Fibroblast of skin of scalp (primary cell): ENCODE results near the gene NMT2. TPM values are rescaled to one million over a fixed set of nuclear protein-coding genes. Genes with fewer than 3 reads are reported as not detected.
"Not testable (repeated sequence)": the region's sequence is repeated elsewhere in the genome, so short reads cannot be mapped to it uniquely, and the experiment has no call there.

Source experiments
- DNase-seq: peaks from one replicate; pipeline ENCODE4 v3.0.0-alpha.2; 2013
- polyA plus RNA-seq, 2 experiments: library from polyadenylated mRNA; unstranded; fragments of 120-200 nt; gene quantifications; one replicate each; pipeline ENCODE4 v1.2.1, GENCODE V29; 2013; ENCODE audit not compliant: insufficient read length in 2 of 2

Gene NMT2
- polyA plus RNA-seq (2013, experiment 1 of 2; ENCODE audit: insufficient read length) = 17.9 TPM
- 19.7 TPM for polyA plus RNA-seq (2013, experiment 2 of 2; ENCODE audit: insufficient read length)

DNA sequence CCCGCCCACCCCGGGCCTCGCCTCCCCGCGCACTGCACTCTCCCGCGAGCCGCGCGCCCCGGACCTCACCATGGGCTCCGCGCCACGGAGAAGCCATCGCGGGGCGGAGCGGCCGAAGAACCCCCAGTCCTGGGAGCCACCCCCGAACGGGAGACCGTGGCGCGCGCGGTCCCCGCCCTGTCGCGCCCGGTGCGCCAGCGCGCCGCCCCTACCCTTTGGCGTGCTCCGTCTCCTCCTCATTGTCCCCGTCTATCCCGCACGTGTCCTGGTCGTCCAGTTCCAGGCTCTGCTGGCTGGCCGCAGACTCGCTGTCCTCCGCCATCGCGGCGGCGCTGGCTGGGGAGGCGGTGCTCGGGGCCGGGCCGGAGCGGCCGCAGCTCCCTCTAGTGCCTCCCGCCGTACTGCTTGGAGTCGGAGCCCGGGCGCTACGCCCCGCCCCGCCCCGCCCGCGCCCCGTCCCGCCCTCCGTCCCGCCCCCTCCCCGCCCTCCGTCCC is at the start of gene NMT2:
NMT2 (minus strand) TSS at position 403 of the 495 bp plus-strand sequence; CDS start at position 322, 81 bp downstream.
- no peak for DNase-seq

DNA sequence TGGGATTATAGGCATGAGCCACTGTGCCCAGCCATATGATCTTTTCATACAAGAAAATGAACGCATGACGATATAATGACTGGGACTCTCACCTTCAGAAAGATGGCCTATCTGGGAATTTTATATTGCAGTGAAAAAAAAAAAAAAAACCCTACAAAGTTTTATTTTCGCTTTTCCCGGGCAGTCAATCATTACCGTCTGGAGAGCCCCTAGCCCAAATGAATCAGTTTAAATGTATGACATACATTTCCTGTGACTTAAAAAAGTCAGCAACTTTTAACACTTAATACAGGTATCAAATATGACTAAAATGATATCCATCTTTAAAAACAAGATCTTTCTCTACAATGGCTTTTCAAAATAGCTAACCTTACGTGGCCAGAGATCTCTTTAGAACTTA is 48.2 kb upstream of the NMT2 start:
- no peak for DNase-seq

DNA sequence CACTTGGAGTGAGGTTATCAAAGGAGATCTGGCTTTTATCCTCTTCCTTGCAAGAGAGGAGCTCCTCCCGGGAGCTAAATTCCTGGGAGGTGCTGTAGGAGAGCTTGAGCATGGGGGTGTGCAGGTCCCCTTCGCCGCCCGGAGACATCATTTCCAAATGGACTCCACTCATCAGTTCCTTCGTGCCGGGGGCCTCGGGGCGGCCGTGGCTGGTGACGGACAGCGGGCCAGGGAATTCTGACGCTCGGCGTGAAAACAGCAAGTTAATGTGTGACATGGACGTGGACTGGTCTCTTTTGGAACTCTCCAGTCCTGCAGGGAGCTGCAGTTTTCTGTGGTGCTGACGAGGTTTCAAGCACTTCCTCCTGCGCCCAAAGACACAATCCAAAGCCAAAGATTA is 45.7 kb upstream of the NMT2 start:
- no peak for DNase-seq

DNA sequence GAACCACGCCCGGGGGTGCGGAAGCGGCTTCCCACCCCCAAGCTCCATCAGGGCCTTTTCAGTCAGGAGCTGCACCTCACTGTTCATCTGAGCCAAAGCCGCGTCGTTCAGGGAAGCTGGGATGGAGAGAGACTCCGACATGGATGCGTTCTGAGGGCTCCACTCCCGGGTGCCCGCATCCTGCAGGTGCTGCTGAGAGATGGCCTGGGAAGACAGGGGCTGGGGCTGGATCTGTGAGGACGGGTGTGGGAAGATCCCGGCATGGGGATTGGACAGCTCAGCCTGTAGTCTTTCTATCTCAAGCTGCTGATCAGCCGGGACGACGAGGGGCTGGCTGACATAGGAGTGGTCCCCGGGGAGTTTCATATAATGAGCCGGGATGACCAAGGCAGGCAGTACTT is 45.0 kb upstream of the NMT2 start:
- DNase-seq = no peak

GRCh38 chr10:15211464-15211979 is 43.0 kb upstream of the NMT2 start:
- DNase-seq = peak; percentile 84

DNA sequence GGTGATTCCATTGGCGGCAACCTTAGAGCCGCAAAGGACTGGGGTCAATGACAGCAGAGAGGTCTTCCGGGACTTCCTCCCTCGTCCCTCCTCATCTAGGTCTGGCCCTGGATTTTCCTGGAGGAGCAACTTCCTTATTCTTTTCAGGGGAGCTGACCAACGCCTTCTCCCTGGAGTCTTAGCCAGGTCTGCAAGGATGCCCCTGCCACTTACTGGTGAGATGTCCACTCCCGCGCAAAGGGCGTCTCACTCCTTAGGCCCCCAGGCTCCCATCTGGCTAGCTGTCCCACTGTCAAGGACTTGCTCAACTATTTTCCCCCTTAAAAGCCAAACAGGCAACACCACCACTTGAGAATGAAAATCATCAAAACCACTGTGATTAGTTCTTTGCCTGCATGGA is 42.0 kb upstream of the NMT2 start:
- DNase-seq = no peak

DNA sequence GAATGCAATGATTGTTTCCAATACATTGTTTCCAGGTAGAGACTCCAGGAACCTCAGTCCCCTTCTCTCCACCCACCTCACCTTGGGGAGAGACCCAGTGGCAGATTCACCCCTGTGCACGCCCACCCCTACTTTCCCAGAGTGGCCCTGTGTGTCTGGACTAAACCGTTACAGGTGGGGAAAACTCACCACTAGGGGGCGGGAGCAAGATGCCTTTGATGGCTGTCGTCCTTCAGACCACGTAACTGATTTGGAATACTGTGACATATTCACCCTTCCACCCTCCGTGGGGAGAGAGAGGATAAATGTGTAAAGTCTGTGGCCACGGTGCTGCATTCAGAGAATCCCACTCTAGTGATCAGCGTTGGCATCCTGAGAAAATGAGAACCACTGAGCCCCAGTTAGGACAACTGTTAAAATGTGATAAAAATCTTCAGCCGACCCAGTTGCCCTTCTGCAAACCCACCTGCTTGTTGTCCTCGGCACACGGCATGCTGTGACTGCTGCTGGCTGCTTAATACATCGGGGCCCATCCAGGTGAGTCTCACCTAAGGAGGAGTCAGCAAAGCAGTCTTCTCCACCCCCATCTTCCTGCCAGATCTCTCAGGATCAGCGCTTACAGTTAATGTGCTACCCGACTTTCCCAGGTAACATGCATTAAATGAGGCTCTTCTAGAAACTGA is 41.5 kb upstream of the NMT2 start:
- DNase-seq = peak; percentile 68

DNA sequence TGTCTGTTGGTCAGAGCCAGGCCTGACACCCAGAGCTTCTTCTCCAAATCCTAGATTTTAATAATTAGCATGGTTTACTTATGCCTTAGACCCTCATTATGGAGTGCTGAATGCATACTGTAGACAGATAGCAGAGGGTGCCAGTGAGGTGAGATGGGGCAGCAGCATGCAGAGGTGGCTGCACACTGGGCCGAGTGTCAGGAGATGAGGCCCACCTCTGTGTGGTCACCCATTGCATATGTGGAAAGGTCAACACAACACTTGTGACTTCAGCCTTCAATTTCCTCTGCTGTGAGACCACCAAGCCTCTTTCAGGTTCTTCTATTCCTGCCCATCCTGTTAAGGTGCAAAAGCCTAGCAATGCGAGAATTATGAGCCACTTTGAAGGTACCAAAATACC is 39.7 kb upstream of the NMT2 start:
- DNase-seq = no peak

GRCh38 chr10:15207410-15207809 is 38.9 kb upstream of the NMT2 start:
- DNase-seq = not testable (repeated sequence)

- DNase-seq = peak; percentile 29
Measured at GRCh38 chr10:15202639-15203038, 34.1 kb upstream of the NMT2 start.

DNA sequence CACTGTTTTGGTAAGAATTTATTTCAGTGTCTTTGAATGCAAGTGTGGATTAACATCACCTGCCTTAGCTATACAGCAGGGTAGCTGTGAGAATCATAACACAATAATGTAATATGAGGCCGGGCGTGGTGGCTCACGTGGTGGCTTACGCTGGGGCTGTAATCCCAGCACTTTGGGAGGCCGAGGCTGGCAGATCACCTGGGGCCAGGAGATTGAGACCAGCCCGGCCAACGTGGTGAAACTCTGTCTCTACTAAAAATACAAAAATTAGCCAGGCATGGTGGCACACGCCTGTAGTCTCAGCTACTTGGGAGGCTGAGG is 33.8 kb upstream of the NMT2 start:
- DNase-seq = not testable (repeated sequence)

DNA sequence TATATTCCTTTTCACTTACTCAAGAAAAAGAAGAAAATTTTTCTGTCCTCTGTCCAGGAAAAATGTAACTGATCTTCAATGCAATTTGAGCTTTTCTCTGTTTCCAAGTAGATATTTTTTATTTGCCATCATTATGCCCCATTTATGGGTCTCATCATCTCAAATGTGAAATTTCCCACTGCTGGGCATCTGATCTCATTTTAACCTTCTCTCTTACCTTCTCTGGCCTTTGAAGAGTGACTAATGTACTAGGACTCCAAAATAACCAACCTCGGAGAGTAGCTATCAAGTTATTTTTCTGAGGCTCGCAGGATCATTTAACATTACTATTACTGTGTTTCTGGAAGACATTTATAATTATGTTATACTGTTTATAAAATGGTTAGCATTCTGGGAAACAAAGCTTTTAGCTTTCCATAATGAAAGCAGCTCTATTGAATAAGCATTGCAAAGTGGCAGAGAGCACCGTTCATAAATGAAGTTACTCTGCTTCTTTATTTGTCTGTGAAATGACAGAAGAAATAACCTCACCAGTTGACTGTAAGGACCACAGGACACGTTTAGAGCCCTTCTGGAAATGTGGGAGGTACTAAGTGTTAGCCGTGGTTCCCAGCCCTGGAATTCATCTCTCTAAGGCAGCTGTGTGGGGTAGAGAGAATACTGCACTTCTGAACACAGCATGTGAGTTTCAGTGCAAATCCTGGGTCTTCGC is 33.3 kb upstream of the NMT2 start:
- DNase-seq = peak; percentile 39

- peak; percentile 91 for DNase-seq
Measured at GRCh38 chr10:15200626-15201025, 32.1 kb upstream of the NMT2 start.

DNA sequence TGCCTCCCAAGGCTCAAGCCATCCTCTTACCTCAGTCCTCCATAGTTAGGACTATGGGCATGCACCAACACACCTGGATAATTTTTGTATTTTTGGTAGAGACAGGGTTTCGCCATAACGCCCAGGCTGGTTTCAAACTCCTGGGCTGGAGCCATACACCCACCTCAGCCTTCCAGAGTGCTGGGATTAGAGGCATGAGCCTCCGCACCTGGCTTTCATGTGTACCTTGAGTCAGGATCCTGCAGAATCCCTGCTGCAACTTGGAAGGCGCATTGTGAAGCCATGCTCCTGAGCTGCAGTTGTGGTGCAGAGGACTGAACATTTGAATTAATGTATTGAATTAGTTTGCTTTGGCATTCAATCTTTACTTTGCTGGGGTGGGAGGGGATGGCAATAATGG is 29.4 kb upstream of the NMT2 start:
- no peak for DNase-seq

GRCh38 chr10:15197276-15197675 is 28.8 kb upstream of the NMT2 start:
- peak; percentile 42 for DNase-seq

GRCh38 chr10:15196021-15196834 is 27.7 kb upstream of the NMT2 start:
- DNase-seq = no peak

GRCh38 chr10:15189133-15189885 is 20.8 kb upstream of the NMT2 start:
- DNase-seq = no peak

GRCh38 chr10:15188603-15189002 is 20.1 kb upstream of the NMT2 start:
- no peak for DNase-seq

DNA sequence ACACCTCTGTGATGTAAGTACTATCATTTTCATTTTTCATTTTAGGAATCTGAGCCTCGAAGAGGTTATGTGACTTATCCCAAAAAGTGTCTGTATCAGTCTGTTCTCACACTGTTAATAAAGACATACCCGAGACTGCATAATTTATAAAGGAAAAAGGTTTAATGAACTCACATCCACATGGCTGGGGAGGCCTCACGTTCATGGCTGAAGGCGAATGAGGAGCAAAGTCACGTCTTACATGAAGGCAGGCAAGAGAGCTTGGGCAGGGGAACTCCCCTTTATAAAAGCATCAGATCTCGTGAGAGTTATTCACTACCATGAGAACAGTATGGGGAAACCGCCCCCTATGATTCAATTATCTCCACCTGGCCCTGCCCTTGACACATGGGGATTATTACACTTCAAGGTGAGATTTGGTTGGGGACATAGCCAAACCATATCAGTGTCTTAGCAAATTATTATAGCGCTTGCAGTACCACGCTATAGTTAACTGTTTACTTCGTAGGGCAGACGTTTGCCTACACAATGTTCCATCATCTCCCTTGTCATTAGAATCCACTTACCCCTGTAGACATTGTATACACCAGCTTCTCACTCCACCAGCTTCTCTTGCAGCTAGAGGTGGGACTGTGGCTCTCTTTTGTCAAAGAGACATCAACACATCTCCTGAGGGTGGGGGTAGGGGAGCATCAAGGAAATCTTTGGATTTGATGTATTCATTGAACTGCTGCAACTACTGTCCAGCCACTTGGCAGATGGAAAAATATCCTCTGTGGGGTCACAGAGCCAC is 15.4 kb upstream of the NMT2 start:
- no peak for DNase-seq

DNA sequence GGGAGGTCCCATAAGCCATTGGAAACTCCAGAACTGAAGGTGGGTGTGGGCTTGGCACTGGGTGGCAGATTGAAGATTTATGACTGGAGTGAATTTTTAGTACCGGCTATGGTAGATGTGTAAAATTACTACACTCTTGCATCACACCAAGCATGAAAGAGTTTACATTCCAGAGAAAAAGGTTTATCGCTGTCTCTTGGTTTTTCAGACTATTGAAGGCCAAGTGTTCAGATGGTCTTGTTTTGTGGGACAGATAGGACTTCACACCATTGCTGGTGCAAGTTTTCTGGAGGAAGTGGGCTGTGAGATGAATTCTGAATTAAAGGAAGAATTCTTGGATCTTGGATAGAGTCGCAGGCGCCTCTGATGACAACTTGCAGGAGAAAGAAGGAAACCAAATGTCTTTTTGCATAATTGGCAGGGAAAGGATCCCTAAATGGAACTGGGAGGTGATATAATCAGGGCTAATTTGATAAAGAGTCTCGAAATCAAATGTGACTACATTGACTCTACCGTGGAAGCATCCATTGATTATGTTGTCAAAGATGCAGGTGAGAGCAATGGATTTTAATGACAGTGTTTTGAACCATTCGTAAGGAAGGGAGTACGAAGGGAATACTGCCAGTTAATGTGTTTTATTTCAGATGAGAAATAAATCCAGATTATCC is 14.2 kb upstream of the NMT2 start:
- DNase-seq = peak; percentile 81
